Loucy (cell line): ENCODE results near the gene EPN1.

Experiments used
- H2AFZ ChIP-seq: fragments of 200-600 bp; sonication (generic); 2 replicates; pipeline ENCODE4 v1.6.0; 2016; ENCODE audit warnings: antibody characterized with exemption, mild to moderate bottlenecking, low read length, moderate library complexity
- H3F3A ChIP-seq: fragments of 200-600 bp; 2 replicates; pipeline ENCODE4 v1.6.0; 2016; ENCODE audit warnings: antibody characterized with exemption, low read depth, mild to moderate bottlenecking
- H3K27me3 ChIP-seq: fragments of 200-600 bp; sonication (generic); 2 replicates; pipeline ENCODE4 v1.6.1; 2014; ENCODE audit warnings: low read length, mild to moderate bottlenecking; ENCODE audit not compliant: insufficient read depth, poor library complexity, severe bottlenecking
- H3K36me3 ChIP-seq: fragments of 200-600 bp; sonication (generic); 2 replicates; pipeline ENCODE4 v1.6.1; 2016; ENCODE audit warnings: low read length; ENCODE audit not compliant: insufficient read depth
- H3K4me1 ChIP-seq: fragments of 200-600 bp; sonication (generic); 2 replicates; pipeline ENCODE4 v1.5.1; 2014; ENCODE audit warnings: low read length, mild to moderate bottlenecking; ENCODE audit not compliant: insufficient read depth, poor library complexity, severe bottlenecking
- H3K4me2 ChIP-seq: fragments of 200-600 bp; sonication (generic); 2 replicates; pipeline ENCODE4 v1.6.0; 2014; ENCODE audit warnings: antibody characterized with exemption, low read length, low read depth, mild to moderate bottlenecking; ENCODE audit not compliant: poor library complexity, severe bottlenecking
- H3K4me3 ChIP-seq: fragments of 200-600 bp; sonication (generic); 2 replicates; pipeline ENCODE4 v1.5.1; 2014; ENCODE audit warnings: low read length, mild to moderate bottlenecking, mixed read lengths; ENCODE audit not compliant: poor library complexity, severe bottlenecking
- H3K79me2 ChIP-seq: fragments of 200-600 bp; sonication (generic); 2 replicates; pipeline ENCODE4 v1.6.1; 2014; ENCODE audit warnings: low read length; ENCODE audit not compliant: insufficient read depth
- H3K9ac ChIP-seq: fragments of 200-600 bp; sonication (generic); 2 replicates; pipeline ENCODE4 v1.6.0; 2014; ENCODE audit warnings: mild to moderate bottlenecking, low read depth, low read length, moderate library complexity; ENCODE audit not compliant: poor library complexity, severe bottlenecking
- H3K9me2 ChIP-seq: fragments of 200-600 bp; sonication (generic); replicated peaks from 2 replicates; pipeline ENCODE4 v1.6.1; 2016; ENCODE audit warnings: low read depth, low read length, mixed read lengths
- H3K9me3 ChIP-seq: fragments of 200-600 bp; sonication (generic); 2 replicates; pipeline ENCODE4 v1.6.1; 2014; ENCODE audit warnings: mild to moderate bottlenecking, antibody characterized with exemption, low read length, low read depth; ENCODE audit not compliant: insufficient read depth
- H4K20me1 ChIP-seq: fragments of 200-600 bp; sonication (generic); 2 replicates; pipeline ENCODE4 v1.6.0; 2014; ENCODE audit warnings: antibody characterized with exemption, low read length, mild to moderate bottlenecking; ENCODE audit not compliant: insufficient read depth, poor library complexity, severe bottlenecking
- EZH2phosphoT487 ChIP-seq: fragments of 200-600 bp; IDR thresholded peaks from 2 replicates; pipeline ENCODE4 v1.6.1; 2018; ENCODE audit warnings: antibody characterized with exemption, mild to moderate bottlenecking, moderate library complexity, borderline replicate concordance
- TF ChIP-seq, protein P1 (sequence below): fragments of 200-600 bp; sonication (generic); conservative IDR thresholded peaks from 2 replicates; pipeline ENCODE4 v1.5.1; 2014; ENCODE audit warnings: mild to moderate bottlenecking, antibody characterized with exemption, low read length

EPN1 gene

DNA sequence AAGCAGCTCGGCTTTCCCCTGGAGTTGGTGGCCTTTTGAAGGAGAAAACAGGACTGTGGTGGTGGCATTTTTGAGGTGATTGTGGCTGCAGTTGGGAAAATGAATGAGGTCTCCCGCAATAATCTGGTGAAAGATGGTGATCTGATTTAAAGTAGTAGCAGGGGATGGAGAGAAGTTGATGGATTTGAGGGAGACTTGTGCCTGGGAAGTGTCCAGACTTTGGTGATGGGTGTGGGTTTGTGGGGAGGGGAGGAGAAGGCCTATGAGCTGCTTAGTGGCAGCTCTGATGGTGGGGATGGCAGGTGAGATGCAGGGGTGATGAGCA lies 4.0 kb upstream of the EPN1 start:
- Histone ChIP-seq H2AFZ (no peak overlapping the region), H3K27me3 (no peaks in the 10 kb centered on the region), H3F3A (peaks cover 5% of the 10 kb centered on the region; the same call in 1 of the 2 replicates), H3K79me2 (peaks cover 89% of the 10 kb centered on the region), H3K9me3 (no peaks in the 10 kb centered on the region), H3K4me3 (no peak overlapping the region), H3K4me1 (no peaks in the 10 kb centered on the region), H4K20me1 (peaks cover 92% of the 10 kb centered on the region), H3K4me2 (no peak overlapping the region), H3K36me3 (peaks cover 87% of the 10 kb centered on the region), H3K9ac (no peak overlapping the region), H3K9me2 (no peaks in the 10 kb centered on the region)
- no peak for TF ChIP-seq EZH2phosphoT487
- TF ChIP-seq, protein P1, sequence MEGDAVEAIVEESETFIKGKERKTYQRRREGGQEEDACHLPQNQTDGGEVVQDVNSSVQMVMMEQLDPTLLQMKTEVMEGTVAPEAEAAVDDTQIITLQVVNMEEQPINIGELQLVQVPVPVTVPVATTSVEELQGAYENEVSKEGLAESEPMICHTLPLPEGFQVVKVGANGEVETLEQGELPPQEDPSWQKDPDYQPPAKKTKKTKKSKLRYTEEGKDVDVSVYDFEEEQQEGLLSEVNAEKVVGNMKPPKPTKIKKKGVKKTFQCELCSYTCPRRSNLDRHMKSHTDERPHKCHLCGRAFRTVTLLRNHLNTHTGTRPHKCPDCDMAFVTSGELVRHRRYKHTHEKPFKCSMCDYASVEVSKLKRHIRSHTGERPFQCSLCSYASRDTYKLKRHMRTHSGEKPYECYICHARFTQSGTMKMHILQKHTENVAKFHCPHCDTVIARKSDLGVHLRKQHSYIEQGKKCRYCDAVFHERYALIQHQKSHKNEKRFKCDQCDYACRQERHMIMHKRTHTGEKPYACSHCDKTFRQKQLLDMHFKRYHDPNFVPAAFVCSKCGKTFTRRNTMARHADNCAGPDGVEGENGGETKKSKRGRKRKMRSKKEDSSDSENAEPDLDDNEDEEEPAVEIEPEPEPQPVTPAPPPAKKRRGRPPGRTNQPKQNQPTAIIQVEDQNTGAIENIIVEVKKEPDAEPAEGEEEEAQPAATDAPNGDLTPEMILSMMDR, result no peak

- no peak overlapping the region for H3K4me3 ChIP-seq
- no peak overlapping the region for H3K9ac ChIP-seq
- H4K20me1 ChIP-seq, result peaks cover 86% of the 10 kb centered on the region
- H3K36me3 ChIP-seq, result peaks cover 86% of the 10 kb centered on the region
- no peaks in the 10 kb centered on the region for H3K9me3 ChIP-seq
- no peaks in the 10 kb centered on the region for H3K27me3 ChIP-seq
- H2AFZ ChIP-seq, result no peak overlapping the region
- H3K79me2 ChIP-seq, result peaks cover 89% of the 10 kb centered on the region
- no peak overlapping the region for H3K4me2 ChIP-seq
- peaks cover 4% of the 10 kb centered on the region for H3K4me1 ChIP-seq
- TF ChIP-seq EZH2phosphoT487, result no peak
- TF ChIP-seq, protein P1, result no peak
- peaks cover 5% of the 10 kb centered on the region; the same call in 1 of the 2 replicates for H3F3A ChIP-seq
- no peaks in the 10 kb centered on the region for H3K9me2 ChIP-seq
Observed at GRCh38 chr19:55672418-55672817, 2.6 kb upstream of the EPN1 start.

GRCh38 chr19:55673465-55673864 lies 1.6 kb upstream of the EPN1 start:
- Histone ChIP-seq H3K4me2 (no peak overlapping the region), H3K4me3 (no peak overlapping the region), H3K9me3 (no peaks in the 10 kb centered on the region), H3K9me2 (no peaks in the 10 kb centered on the region), H2AFZ (no peak overlapping the region), H3K9ac (no peak overlapping the region), H3K4me1 (peaks cover 4% of the 10 kb centered on the region), H3K79me2 (peaks cover 89% of the 10 kb centered on the region), H3K27me3 (no peaks in the 10 kb centered on the region), H4K20me1 (peaks cover 83% of the 10 kb centered on the region), H3F3A (peaks cover 5% of the 10 kb centered on the region; the same call in 1 of the 2 replicates), H3K36me3 (peaks cover 86% of the 10 kb centered on the region)
- no peak for TF ChIP-seq EZH2phosphoT487
- TF ChIP-seq, protein P1, result no peak
